OCI-LY7 (cell line): ENCODE measurements around the gene BCAR1. TPM values are rescaled to one million over a fixed set of nuclear protein-coding genes. Genes with fewer than 3 reads are reported as not detected.

Source experiments
- BruUV-seq: library from RNA; stranded (reverse); fragments of 400-500 nt; replicated peaks from 2 replicates; lab custom pipeline; 2021; lab: Mats Ljungman, UMichigan
- CTCF ChIA-PET: fragments of 300-600 bp; sonication (Branson Sonifier 250); formaldehyde crosslinking; loops from one replicate; lab custom pipeline; 2022; ENCODE audit warnings: antibody characterized with exemption; ENCODE audit not compliant: unreplicated experiment; lab: Charles Lee
- POLR2A ChIA-PET: fragments of 300-600 bp; sonication (Branson Sonifier 250); formaldehyde crosslinking; loops from one replicate; lab custom pipeline; 2022; ENCODE audit warnings: antibody characterized with exemption; lab: Charles Lee
- DNase-seq: peaks from one replicate; pipeline ENCODE4 v3.0.0-alpha.2; 2015; ENCODE audit warnings: low spot score
- H2AFZ ChIP-seq: fragments of 200-600 bp; sonication (generic), shearing (Covaris generic); 2 replicates; pipeline ENCODE4 v1.6.1; 2014; ENCODE audit warnings: mild to moderate bottlenecking, antibody characterized with exemption, low read length, moderate library complexity
- H3K27ac ChIP-seq: fragments of 200-600 bp; sonication (generic); 2 replicates; pipeline ENCODE4 v1.5.1; 2014; ENCODE audit warnings: mixed run types, low read depth, mild to moderate bottlenecking, moderate library complexity, low read length, inconsistent platforms; ENCODE audit not compliant: poor library complexity, severe bottlenecking
- H3K36me3 ChIP-seq: fragments of 200-600 bp; sonication (generic); 2 replicates; pipeline ENCODE4 v1.6.1; 2014; ENCODE audit warnings: mild to moderate bottlenecking, antibody characterized with exemption, low read length, moderate library complexity, mixed read lengths; ENCODE audit not compliant: insufficient read depth
- H3K4me1 ChIP-seq: fragments of 200-600 bp; sonication (generic); 2 replicates; pipeline ENCODE4 v1.5.1; 2014; ENCODE audit warnings: mild to moderate bottlenecking, low read length; ENCODE audit not compliant: insufficient read depth, poor library complexity, severe bottlenecking
- H3K4me2 ChIP-seq: fragments of 200-600 bp; sonication (generic); 2 replicates; pipeline ENCODE4 v1.6.1; 2014; ENCODE audit warnings: mild to moderate bottlenecking, low read length
- H3K4me3 ChIP-seq: fragments of 200-600 bp; sonication (generic); 2 replicates; pipeline ENCODE4 v1.5.1; 2014; ENCODE audit warnings: mild to moderate bottlenecking, low read depth, low read length; ENCODE audit not compliant: poor library complexity, severe bottlenecking
- H3K79me2 ChIP-seq: fragments of 200-600 bp; sonication (generic); 2 replicates; pipeline ENCODE4 v1.6.1; 2016; ENCODE audit warnings: low read depth, mild to moderate bottlenecking, low read length, moderate library complexity, mixed read lengths; ENCODE audit not compliant: insufficient read depth
- H3K9me2 ChIP-seq: fragments of 200-600 bp; sonication (generic); 2 replicates; pipeline ENCODE4 v1.6.1; 2016; ENCODE audit warnings: mild to moderate bottlenecking, low read length, mixed read lengths; ENCODE audit not compliant: insufficient read depth
- H3K9me3 ChIP-seq: fragments of 200-600 bp; sonication (generic); 2 replicates; pipeline ENCODE4 v1.6.1; 2014; ENCODE audit warnings: mild to moderate bottlenecking, mixed run types, low read length, mixed read lengths
- H4K20me1 ChIP-seq: fragments of 200-600 bp; sonication (generic); 2 replicates; pipeline ENCODE4 v1.6.1; 2014; ENCODE audit warnings: mild to moderate bottlenecking, antibody characterized with exemption, low read length, moderate library complexity, mixed read lengths; ENCODE audit not compliant: insufficient read depth
- CTCF ChIP-seq: fragments of 200-600 bp; sonication (generic); conservative IDR thresholded peaks from 2 replicates; pipeline ENCODE4 v1.5.1; 2014; ENCODE audit warnings: mild to moderate bottlenecking, antibody characterized with exemption, low read length, moderate library complexity, mixed read lengths
- EZH2phosphoT487 ChIP-seq: fragments of 200-600 bp; sonication (generic); IDR thresholded peaks from 2 replicates; pipeline ENCODE4 v1.6.1; 2018; ENCODE audit warnings: low read depth, borderline replicate concordance, mild to moderate bottlenecking, mixed run types, antibody characterized with exemption, low read length, moderate library complexity, mixed read lengths
- intact Hi-C: fragments of 100-400 bp; cut with micrococcal nuclease; formaldehyde crosslinking; loops from one replicate; pipeline ENCODE4 v1.10.0; 2022; ENCODE audit not compliant: unreplicated experiment
- total RNA-seq, 2 experiments: library from RNA; depleted of rRNA in 1 of 2; stranded (reverse); fragments of >200 nt in 1 of 2; shearing (Covaris generic) in 1 of 2; gene quantifications; 2 replicates each; pipeline ENCODE4 v1.2.3, GENCODE V29; 2014 to 2022

BCAR1 gene
- total RNA-seq, 2 experiments from 2014 or later, result 10.0 to 15.1 TPM

- Histone ChIP-seq H3K4me3 (peak overlapping the region; percentile 34), H2AFZ (no peak overlapping the region), H3K4me2 (peak overlapping the region; percentile 63), H3K9me3 (no peaks in the 10 kb centered on the region), H3K27ac (peak overlapping the region; percentile 58), H3K9me2 (no peaks in the 10 kb centered on the region), H3K36me3 (no peaks in the 10 kb centered on the region), H4K20me1 (no peaks in the 10 kb centered on the region), H3K4me1 (peaks cover 21% of the 10 kb centered on the region), H3K79me2 (no peaks in the 10 kb centered on the region)
- no TSS peak for BruUV-seq
- intact Hi-C loops, result no loop called here
- CTCF ChIA-PET, result no interaction called here
- POLR2A ChIA-PET, result no interaction called here
- peak; percentile 66 for DNase-seq
- TF ChIP-seq CTCF (no peak), EZH2phosphoT487 (no peak)
Measured at GRCh38 chr16:75244844-75245758, 6.3 kb downstream of the BCAR1 start.

- Histone ChIP-seq H3K27ac (peak overlapping the region; percentile 58), H3K79me2 (no peaks in the 10 kb centered on the region), H3K9me2 (no peaks in the 10 kb centered on the region), H2AFZ (no peak overlapping the region), H3K4me3 (peak overlapping the region; percentile 34), H3K9me3 (no peaks in the 10 kb centered on the region), H3K4me1 (peaks cover 19% of the 10 kb centered on the region), H3K36me3 (no peaks in the 10 kb centered on the region), H4K20me1 (no peaks in the 10 kb centered on the region), H3K4me2 (peak overlapping the region; percentile 63)
- no peak for DNase-seq
- intact Hi-C loops, result no loop called here
- no peak for TF ChIP-seq EZH2phosphoT487
- no peak for TF ChIP-seq CTCF
- ChIA-PET CTCF (no interaction called here), POLR2A (no interaction called here)
- no TSS peak for BruUV-seq
Measured at GRCh38 chr16:75244225-75244809, 7.1 kb downstream of the BCAR1 start.
